Measurements from ENCODE around the gene MRPS7.
"Not testable (repeated sequence)": the region's sequence is repeated elsewhere in the genome, so short reads cannot be mapped to it uniquely, and the experiment has no call there.

Gene MRPS7

GRCh38 chr17:75271955-75272847 is 10.5 kb downstream of the MRPS7 start:
- peak; percentile 36 for DNase-seq

- no peak for DNase-seq
These were observed 11.1 kb downstream of the MRPS7 start for GRCh38 chr17:75272848-75273184.

GRCh38 chr17:75273977-75274708 is 12.5 kb downstream of the MRPS7 start:
- peak; percentile 56 for DNase-seq

GRCh38 chr17:75277664-75278071 is 16.0 kb downstream of the MRPS7 start:
- DNase-seq, result no peak

- not testable (repeated sequence) for DNase-seq
These were observed 18.5 kb downstream of the MRPS7 start for GRCh38 chr17:75280189-75280588.

GRCh38 chr17:75285123-75285522 is 23.4 kb downstream of the MRPS7 start:
- no peak for DNase-seq

GRCh38 chr17:75287221-75287620 is 25.5 kb downstream of the MRPS7 start:
- no peak for DNase-seq

GRCh38 chr17:75288359-75288758 is 26.7 kb downstream of the MRPS7 start:
- DNase-seq, result no peak

- peak; percentile 73 for DNase-seq
These were observed 27.1 kb downstream of the MRPS7 start for GRCh38 chr17:75288770-75289114.

DNA sequence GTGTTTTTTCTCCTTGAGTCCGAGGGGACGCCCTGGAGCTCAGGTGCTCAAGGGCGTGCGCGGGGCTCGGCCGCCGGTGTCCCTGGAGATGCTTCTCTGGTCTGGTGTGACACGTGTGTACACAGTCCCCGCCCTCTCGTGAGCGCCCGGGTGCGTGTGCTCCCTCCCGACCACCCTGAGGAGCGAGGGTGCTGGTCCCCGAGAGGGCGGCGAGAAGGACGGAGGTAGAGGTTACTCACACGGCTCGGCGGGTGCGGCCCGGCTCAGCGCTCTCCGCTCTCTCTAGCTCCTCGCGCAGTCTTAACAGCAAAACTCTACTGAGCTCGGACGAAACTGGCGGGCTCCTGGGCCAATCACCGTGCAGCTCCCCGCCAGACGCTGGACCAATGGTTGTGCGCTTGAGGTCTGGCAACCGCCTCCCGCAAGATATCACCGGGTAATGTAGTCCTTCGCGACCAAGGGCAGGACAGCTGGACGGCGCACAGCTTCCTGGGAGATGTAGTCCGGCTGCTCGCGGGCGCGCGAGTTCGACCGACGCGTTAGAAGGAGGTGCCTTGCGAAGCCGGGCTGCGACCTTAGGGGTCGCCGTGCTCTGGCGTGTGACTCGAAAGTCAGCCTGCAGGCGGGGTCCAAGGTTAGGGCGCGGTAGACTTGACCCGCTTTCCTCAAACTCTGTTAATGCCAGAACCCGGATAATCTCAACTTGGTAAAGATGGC is 27.6 kb downstream of the MRPS7 start, which contains the start of gene SLC25A19:
SLC25A19 (minus strand) TSS at position 319 of the 717 bp plus-strand sequence. CDS start 2,669 bp downstream, outside the sequence.
- peak; percentile 99 for DNase-seq

- DNase-seq, result peak; percentile 76
These were observed 28.2 kb downstream of the MRPS7 start for GRCh38 chr17:75289832-75290337.

- not testable (repeated sequence) for DNase-seq
These were observed 31.2 kb downstream of the MRPS7 start for GRCh38 chr17:75292810-75293448.

DNA sequence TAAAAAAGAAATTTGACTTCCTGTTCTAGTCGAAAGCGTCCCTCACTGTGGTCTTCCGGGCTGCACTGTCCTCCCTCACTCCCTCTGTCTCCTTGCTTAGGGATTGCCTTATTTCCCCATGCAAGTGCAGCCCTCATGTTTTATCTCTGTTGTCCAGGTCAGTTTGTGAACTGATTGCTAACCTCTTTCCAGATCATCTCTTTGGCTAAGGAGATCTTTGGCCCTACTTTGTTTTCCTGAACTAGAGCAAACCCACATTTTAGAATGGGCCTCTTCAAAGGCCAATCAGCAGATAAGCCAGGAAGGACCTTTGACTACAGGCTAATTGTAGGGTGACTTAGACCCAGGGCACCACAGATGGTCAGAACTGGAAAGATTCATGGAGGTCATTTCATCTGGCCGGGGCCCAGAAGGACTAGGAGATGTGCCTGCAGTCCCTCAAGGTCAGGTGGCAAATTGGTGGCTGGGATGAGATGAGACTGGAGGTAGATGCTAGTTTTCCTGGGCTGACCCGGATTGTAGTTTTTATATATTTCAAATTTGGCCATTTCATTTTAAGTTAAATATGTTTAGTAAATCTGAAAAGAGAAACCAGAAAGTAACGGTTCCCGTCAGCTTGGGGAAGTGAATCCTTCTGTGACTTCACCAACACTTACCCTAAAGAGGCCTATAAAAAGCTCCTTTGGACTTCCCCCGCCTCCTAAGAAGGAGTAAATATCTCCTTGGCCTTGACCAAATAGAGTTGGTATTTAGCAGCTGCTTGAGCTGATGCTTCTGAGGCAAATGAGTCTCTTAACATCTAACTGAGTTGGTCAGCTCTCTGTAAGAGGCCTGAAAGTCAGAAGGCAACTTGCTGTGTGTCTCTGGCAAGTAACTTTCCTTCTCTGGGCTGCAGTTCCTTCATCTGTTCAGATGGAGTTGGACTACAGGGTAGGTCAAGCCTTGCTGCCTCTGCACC is 33.8 kb downstream of the MRPS7 start:
- no peak for DNase-seq

DNA sequence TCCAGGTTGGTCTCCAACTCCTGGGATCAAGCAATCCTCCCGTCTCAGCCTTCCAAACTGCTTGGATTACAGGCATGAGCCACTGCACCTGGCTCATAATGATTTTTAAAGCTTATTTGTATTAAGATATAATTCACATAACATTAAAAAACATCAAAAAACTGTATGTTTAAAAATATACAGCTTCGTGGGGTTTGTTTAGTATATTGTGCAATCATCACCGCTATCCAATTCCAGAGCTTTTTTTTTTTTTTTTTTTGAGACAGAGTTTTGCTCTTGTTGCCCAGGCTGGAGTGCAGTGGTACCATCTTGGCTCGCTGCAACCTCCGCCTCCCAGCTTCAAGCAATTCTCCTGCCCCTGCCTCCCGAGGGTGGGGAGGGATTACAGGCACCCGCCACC is 38.6 kb downstream of the MRPS7 start:
- DNase-seq, result no peak

DNA sequence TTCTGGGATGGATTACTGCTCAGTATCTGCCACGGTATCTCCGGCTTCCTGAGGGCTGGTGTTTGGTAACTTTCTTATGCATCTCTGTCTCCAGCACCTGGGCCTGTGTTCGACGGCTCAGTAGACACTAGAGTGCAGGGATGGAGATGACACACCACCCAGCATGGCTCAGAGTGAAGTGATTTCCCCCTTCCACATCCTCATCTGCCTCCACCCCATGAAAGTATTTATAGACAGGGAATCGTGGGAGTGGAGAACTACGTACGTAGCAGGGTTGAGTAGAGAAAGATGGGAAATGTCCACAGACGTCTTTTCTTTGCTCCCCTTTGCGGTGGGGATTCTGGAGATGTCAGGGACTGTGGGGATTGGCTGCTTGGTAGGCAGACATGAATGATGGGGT is 39.4 kb downstream of the MRPS7 start:
- no peak for DNase-seq

GRCh38 chr17:75301502-75302206 is 40.0 kb downstream of the MRPS7 start:
- DNase-seq, result peak; percentile 26

DNA sequence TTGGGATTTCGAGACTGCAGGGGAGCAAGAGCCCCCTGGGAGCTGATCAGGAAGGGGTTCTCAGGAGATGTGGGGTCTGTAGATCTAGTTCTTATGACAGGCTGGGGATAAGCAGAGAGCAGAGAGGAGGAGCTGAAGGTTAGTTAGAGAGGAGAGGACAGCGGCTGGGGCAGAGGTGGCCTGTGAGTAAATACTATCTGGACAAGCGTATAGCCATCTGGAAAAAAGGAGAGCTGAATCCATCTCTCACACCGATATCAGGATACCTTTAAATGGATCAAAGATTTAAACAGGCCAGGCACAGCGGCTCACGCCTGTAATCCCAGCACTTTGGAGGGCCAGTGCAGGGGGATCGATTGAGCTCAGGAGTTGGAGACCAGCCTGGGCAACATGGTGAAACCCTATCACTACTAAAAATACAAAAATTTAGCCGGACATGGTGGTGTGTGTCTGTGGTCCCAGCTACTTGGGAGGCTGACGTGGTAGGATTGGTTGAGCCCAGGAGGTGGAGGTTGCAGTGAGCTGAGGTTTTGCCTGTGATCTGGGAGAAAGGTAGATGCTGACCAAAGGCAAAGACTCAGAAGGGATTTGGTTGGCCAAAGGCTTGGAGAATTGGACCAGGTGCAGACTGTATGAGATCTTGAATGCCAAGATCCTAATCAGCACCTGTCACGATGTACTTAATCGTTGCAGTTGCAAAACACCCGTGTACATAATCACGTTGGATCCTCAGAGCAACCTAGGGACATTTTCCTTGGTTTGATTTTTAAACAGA is 46.5 kb downstream of the MRPS7 start:
- no peak for DNase-seq

DNA sequence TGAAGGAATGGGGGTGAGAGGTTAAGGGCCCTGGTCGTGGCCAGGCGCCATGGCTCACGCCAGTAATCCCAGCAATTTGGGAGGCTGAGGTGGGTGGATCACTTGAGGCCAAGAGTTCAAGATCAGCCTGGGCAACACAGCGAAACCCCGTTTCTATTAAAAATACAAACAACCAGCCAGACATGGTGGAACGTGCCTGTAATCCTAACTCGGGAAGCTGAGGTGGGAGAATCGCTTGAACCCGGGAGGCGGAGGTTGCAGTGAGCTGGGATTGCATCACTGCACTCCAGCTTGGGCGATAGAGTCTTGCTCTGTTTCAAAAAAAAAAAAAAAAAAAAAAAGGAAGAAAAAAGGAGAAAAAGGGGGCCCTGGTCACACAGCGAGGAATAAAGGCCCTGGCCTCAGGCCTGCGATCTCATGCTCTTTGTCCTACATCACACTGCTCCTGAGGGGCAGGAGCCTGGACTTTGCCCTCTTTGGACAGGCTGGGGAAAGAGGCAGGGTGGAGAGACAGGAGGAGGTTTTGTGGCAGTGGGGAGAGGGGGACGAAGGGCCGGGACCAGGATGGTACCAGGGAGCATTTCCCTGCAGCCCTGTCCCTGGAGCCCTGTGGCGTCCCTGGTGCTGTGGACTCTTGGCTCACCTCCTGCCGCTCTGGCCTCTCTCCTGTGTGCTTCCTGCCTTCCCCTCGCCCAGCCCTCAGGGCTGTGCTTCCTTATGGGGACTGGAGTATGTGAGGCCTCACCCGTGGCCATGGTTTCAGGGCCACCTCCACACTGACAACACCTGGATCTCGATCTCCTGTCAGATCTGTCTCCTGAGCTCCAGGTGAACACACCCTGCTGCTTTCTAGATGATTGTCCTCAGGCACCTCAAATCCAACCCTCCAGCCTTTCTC is 47.3 kb downstream of the MRPS7 start:
- no peak for DNase-seq

Data from hematopoietic multipotent progenitor cell treated with erythropoietin and hydrocortisone succinate and interleukin-3 and kit ligand, for 8 days (in vitro differentiated cells).